ENCODE data around the gene MEX3D. TPM values are rescaled to one million over a fixed set of nuclear protein-coding genes. Genes with fewer than 3 reads are reported as not detected.

Gene MEX3D
- total RNA-seq, 4 donors from 2014 or later: 4.9 to 7.9 (median 6.5) TPM

DNA sequence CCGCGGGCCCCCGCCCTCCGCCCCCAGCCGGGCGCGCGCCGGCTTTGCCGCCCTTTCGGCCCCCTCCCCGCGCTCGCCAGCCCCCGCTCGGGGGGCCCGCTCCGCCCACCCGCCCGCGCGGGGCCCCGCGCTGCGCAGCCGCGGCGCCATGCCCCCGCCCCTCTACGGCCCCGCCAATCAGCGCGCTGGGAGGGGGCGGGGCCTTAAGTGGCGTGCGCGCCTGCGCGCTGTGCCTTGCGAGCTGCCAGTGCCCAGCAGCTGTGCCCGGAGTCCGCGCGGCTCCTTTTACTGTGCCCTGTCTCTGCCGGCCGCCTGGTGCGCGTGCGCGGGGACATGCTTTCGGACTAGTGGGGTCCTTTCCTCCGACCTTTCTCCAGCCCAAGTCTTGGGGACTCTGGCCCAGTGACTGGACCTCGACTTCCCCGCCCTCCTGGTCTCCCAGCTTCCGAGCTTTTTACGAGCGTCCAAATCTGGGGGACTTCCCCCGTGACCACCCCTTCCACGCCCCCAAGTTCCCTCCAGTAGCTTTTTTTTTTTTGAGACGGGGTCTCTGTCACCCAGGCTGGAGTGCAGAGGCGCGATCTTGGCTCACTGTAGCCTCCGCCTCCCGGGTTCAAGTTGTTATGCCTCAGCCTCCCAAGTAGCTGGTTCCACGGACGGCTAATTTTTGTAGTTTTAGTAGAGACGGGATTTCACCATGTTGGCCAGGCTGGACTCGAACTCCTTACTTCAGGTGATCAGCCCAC is 24.8 kb upstream of the MEX3D start, which contains the start of gene MBD3:
TSS of gene MBD3 (minus strand) at position 111 of the 746 bp plus-strand sequence. CDS start 234 bp downstream, outside the sequence.
- TF ChIP-seq, protein P1, sequence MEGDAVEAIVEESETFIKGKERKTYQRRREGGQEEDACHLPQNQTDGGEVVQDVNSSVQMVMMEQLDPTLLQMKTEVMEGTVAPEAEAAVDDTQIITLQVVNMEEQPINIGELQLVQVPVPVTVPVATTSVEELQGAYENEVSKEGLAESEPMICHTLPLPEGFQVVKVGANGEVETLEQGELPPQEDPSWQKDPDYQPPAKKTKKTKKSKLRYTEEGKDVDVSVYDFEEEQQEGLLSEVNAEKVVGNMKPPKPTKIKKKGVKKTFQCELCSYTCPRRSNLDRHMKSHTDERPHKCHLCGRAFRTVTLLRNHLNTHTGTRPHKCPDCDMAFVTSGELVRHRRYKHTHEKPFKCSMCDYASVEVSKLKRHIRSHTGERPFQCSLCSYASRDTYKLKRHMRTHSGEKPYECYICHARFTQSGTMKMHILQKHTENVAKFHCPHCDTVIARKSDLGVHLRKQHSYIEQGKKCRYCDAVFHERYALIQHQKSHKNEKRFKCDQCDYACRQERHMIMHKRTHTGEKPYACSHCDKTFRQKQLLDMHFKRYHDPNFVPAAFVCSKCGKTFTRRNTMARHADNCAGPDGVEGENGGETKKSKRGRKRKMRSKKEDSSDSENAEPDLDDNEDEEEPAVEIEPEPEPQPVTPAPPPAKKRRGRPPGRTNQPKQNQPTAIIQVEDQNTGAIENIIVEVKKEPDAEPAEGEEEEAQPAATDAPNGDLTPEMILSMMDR (IDR thresholded peaks at IDR 0.05; ENCODE audit: low read depth): no peak

DNA sequence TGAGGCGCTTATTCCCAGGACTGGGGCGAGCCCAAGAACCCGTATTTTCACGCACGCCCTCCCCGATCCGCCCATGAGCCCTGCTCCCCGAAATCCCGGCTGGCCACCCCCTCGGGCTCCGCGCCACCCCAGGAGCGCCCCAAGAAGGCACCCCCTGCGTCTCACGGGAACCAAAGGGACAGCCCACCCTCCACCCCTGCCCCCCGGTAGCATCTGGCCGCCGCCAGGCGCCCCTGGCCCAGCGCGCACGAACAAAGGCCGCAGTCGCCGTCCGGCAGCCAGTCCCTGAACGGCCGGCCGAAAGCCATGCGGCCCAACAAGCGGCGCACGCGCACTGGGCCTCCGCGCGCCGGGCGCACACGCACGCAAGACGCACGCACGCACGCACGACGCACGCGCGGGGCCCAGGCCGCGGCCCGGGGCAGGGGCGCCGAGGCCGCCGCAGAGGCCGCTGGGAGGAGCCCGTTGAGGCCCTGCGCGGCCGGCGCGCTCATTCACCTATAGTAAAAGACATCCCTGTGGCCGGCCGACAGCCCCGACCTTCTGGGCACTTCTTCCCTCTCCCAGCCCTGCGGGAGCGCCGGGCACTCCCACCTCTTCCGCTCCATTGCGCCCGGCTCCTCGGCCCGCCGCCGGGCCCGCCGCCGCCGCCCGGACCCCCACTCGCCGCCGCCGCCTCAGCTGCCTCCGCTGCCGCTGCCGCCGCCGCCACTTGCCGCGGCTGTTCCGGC is 24.1 kb upstream of the MEX3D start:
- TF ChIP-seq, protein P1 (IDR thresholded peaks at IDR 0.05; ENCODE audit: low read depth): no peak

DNA sequence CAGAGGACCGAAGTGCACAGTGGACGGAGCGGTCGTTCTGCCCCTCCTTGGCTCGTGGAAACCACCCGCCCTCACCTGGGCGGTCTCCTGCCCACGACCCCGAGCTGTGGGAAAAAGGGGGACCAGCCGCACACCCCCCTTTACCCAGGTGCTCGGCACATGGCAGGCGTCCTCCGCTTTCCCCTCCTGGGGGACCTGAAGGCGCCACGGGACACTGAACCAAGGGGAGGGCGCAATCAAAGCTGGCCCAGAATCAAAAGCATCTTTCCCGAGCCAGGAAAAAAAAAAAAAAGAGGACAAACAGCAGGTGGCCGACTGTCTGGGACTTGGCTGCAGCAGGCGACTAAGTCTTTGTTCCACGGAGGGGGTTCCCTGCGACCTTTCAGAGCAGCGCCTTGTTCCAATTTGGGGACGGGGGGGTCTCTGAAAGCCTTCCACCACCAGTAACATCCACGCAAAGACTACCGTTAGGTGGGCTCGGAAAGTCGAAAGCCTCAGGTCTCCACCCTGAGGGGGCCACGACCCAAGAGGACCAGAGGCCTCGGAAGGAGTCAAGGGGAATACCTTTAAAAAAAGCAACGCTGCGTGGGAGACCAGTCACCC is 23.4 kb upstream of the MEX3D start:
- TF ChIP-seq, protein P1 (IDR thresholded peaks at IDR 0.05; ENCODE audit: low read depth): no peak

DNA sequence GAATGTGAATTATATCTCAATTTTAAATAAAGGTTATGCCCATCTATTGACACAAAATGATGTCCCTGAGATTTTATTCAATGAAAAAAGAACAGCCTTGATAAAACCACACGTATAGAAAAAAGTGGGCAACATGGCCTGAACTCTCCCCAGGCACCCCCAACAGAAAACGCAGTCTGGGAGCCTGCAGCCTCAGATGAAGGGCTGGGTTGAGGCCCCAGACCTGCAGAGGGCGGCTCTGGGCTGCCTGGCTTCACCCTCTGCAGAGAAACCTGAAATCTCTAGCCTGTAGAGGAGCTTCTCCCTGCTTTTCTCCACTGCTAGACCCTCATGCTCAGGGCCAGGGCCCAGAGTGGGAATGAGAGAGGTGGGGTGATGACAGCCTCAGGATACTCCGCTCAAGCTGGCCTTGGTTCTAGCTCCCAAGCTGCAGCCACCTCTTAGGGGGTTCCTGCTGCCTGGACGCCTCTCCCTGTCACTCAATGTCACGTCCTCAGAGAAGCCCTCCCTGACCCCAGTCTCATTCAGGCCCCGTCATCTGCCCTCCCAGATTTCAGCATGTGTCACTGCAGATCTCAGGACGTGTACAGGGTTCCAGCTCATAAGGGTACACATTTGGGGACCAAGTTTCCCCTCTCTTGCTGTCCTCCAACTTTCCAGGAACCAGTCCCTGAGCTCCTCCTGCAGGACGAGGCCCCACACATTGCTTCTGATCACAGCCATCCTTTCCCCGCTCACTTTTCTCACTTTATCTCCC is 22.7 kb upstream of the MEX3D start:
- TF ChIP-seq, protein P1 (IDR thresholded peaks at IDR 0.05; ENCODE audit: low read depth): no peak

DNA sequence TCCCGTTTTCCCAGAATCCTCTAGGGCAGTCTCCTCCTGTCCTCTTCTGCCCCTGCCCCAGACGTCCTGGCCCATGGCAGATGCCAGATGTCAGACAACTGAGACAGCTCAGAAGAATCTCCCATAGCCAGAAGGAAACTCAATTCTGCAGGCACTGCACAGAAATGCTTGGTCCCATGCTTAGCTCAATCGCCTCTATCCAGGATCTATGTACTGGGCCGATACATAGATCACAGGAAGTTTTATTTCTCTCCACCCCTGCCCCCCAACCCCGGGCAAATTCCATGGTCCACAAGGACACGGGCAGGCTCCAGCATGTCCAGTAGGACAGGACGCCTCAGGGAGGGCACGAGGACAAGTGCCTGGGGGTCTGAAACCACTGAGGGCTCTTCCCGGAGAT is 19.7 kb upstream of the MEX3D start:
- TF ChIP-seq, protein P1 (IDR thresholded peaks at IDR 0.05; ENCODE audit: low read depth): no peak

DNA sequence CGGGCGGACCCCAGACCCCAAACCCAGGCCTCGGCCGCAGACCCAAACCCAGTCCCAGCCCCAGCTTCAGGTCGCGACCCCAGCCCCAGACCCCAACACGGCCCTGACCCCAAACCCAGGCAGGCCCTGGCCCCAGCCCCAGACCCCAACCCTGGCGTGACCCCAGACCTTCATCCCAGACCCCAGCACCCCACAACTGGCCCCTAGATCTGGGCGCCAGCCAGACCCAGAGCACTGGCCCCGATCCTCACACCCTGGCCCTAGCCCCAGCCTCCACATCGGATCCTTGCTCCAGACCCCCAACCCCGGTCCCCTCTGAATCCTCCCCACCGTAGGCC is 17.1 kb upstream of the MEX3D start:
- TF ChIP-seq, protein P1 (IDR thresholded peaks at IDR 0.05; ENCODE audit: low read depth): no peak

All from subcutaneous adipose tissue (tissue), 4 donors.